Omental fat pad (tissue), 4 donors: ENCODE data around the gene EEF1G. TPM values are rescaled to one million over a fixed set of nuclear protein-coding genes. Genes with fewer than 3 reads are reported as not detected.
A peak's percentile ranks its signal among the peaks of the same experiment; 100 is the strongest.

ENCODE experiments used
- ATAC-seq: fragments of 150-250 bp; one replicate; pipeline ENCODE4 v1.9.1; 2016; ENCODE audit warnings: mild to moderate bottlenecking, moderate library complexity; ENCODE audit not compliant: low FRiP score
- DNase-seq: peaks from one replicate; pipeline ENCODE4 v3.0.0-alpha.2; 2019; ENCODE audit warnings: low spot score
- total RNA-seq, 4 donors: library from RNA; depleted of rRNA; stranded (reverse); fragments of >200 nt; gene quantifications; one replicate each; pipeline ENCODE4 v1.1.0, GENCODE V29; 2016
- TF ChIP-seq, protein P1 (sequence below), 3 donors: fragments of 450-650 bp; IDR thresholded peaks; one replicate each; pipeline ENCODE4 v1.5.1; 2016 to 2017; ENCODE audit warnings: antibody characterized with exemption in 3 of 3, mild to moderate bottlenecking in 3 of 3, moderate library complexity in 2 of 3

The EEF1G gene
- total RNA-seq, 4 donors from 2014 or later, result 1,194 to 1,561 (median 1,267) TPM

DNA sequence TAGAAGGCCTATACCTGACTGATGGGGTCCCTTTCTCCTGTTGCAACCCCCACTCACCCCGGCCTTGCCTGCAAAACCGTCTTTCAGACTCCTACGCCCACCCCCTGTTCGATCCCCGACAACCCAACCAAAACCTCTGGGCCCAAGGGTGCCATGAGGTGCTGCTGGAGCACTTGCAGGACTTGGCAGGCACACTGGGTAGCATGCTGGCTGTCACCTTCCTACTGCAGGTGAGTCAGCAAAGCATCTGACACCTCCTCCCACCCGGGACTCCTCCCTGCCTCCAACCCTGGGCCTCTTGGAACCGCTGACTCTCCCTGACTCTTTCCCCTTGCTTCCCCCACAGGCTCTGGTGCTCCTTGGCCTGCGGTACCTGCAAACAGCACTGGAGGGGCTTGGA is 40.6 kb upstream of the EEF1G start:
- ATAC-seq, result no peak
- TF ChIP-seq, protein P1, sequence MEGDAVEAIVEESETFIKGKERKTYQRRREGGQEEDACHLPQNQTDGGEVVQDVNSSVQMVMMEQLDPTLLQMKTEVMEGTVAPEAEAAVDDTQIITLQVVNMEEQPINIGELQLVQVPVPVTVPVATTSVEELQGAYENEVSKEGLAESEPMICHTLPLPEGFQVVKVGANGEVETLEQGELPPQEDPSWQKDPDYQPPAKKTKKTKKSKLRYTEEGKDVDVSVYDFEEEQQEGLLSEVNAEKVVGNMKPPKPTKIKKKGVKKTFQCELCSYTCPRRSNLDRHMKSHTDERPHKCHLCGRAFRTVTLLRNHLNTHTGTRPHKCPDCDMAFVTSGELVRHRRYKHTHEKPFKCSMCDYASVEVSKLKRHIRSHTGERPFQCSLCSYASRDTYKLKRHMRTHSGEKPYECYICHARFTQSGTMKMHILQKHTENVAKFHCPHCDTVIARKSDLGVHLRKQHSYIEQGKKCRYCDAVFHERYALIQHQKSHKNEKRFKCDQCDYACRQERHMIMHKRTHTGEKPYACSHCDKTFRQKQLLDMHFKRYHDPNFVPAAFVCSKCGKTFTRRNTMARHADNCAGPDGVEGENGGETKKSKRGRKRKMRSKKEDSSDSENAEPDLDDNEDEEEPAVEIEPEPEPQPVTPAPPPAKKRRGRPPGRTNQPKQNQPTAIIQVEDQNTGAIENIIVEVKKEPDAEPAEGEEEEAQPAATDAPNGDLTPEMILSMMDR (IDR thresholded peaks at IDR 0.05), result no peak
- no peak for DNase-seq

DNA sequence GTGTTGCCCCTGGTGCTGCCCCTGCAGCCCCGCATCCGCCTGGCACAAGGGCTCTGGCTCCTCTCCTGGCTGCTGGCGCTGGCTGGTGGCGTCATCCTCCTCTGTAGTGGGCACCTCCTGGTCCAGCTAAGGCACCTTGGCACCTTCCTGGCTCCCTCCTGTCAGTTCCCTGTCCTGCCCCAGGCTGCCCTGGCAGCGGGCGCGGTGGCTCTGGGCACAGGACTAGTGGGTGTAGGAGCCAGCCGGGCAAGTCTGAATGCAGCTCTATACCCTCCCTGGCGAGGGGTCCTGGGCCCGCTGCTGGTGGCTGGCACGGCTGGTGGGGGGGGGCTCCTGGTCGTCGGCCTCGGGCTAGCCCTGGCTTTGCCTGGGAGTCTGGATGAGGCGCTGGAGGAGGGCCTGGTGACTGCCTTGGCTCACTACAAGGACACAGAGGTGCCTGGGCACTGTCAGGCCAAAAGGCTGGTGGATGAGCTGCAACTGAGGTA is 39.6 kb upstream of the EEF1G start:
- TF ChIP-seq, protein P1 (IDR thresholded peaks at IDR 0.05), result no peak
- no peak for DNase-seq
- no peak for ATAC-seq

DNA sequence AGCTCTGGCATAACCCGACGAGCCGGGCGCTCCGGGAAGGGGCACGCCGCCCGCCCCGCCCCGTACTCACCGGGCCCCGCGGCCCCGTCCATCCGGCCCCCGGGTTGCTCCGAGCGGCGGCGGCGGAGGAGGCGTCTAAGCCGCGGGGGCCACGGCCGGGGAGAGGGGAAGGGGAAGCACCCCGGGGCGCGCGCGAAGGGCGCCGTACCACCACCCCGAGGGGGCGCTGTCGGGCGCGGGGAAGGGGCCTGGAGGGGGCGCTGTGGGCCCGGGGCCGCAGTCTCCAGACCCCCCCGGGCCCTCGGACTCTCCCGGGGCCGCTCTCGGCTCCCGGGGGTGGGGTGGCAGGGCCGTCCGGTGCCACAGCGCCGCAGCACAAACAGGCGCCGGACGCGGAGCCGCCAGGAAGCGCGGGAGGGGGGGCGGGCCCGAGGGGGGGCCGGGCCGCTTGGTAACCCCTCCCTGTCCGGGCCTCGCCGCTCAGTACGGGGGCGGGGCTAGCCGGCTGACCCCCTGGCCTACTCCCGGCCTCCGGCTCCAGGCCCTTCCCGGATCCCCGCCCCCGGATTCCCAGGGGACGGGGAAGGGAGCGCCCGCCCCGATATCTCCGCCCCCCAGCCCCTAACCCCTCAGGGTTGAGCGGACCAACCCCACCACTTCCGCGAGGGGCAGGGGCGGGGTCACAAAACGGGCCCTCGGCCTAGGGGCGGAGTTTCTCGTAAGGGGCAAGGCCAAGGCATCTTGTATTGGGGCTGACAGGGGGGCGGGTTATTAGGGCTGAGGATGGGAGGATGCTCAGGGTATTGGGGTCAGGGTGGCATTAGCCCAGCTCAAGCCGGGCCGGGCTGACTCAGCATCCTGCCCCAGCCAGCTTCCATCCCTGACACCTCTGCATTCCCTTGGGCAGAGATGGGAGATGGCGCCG is 38.9 kb upstream of the EEF1G start, which contains the start of the genes EML3 and ROM1:
EML3 (minus strand) TSS at position 410 of the 925 bp plus-strand sequence; CDS start at position 92, 318 bp downstream.
ROM1 (plus strand) TSS at position 892 of the 925 bp plus-strand sequence; CDS start at position 917, 25 bp downstream.
- TF ChIP-seq, protein P1 (IDR thresholded peaks at IDR 0.05), result peak in 2 of 3 donors; percentile 13 to 97
- ATAC-seq (peak; percentile 88), DNase-seq (peak; percentile 90)

DNA sequence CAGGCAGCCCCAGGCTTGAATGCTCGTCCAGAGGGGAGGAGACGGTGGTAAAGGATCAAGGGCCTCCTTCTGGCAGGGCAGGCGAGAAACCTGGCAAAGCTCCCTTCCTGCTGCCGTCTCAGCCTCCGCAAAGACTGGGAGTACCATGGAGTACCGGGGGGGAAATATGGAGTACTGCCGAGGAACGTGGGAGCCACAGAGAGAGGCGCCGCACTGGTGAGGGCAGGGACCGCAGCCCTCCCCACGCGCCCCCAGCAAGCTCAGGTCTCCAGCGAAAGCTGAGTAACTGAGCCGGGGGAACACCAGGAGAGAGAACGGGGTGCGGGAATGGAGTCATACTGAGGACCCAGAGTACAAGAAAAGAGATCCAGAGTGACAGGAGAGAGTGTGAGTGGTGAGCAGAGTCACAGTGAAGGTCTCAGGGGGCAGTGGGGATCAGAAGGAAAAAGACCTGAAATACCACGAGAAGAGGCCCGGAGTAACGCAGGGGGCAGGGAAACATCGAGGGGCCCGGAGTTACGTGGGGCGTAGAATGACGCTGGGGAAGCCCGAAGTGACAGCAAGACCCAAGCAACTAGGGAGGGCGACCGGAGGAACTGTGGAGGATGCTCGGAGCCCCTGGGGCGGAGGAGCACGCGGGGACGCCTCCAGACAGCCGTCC is 38.1 kb upstream of the EEF1G start:
- TF ChIP-seq, protein P1 (IDR thresholded peaks at IDR 0.05), result no peak
- peak; percentile 8 for ATAC-seq
- no peak for DNase-seq

- ATAC-seq (no peak), DNase-seq (no peak)
- TF ChIP-seq, protein P1 (IDR thresholded peaks at IDR 0.05), result no peak
Observed at GRCh38 chr11:62610814-62611704, 37.4 kb upstream of the EEF1G start.

DNA sequence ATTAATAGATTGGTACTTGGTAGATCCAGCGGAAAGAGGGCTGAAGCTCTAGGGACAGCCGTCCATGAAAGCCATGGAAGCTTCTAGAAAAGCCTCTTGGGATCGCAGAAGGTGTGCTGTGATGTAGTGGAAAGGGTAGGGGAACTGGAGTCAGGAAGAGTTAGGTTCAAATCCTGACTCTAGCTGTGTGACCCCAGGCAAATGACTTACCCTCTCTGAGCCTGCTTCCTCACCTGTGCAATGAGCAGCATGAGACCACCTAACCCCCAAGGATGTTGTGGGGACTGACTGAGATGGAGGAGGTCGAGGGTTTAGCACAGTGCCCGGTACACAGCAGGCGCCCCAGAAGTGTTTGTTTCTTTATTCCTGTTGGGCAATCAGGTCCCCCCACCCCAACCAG is 36.7 kb upstream of the EEF1G start:
- TF ChIP-seq, protein P1 (IDR thresholded peaks at IDR 0.05), result no peak
- no peak for ATAC-seq

More for the DNA sequence above, 36.7 kb upstream of the EEF1G start:
- DNase-seq, result no peak
